Measurements from ENCODE around the gene GALNTL6. TPM values are rescaled to one million over a fixed set of nuclear protein-coding genes. Genes with fewer than 3 reads are reported as not detected.

Gene GALNTL6
- total RNA-seq, 1 experiment from 2014 or later: not detected

DNA sequence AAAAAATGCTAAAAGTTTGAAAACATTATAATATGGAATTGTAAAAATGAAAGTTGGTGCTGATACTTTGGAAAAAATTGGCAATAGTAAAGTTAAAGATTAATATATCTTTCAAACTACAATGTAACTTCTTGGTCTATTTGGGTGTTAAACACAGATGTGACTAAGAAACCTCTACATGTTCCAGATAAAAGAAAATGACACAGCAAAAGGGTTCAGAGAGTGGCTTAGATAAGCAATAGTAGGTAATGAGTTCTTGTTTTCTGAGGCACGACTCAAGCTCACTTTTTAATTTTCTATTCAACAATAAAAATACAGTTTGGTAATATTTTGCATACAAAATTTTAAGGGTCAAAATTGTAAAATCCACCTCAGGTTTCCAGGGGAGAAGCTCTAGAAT, 292.7 kb downstream of the GALNTL6 start:
- no peaks in the 10 kb centered on the region for H3K4me1 ChIP-seq (ENCODE audit: control insufficient read depth in 1 of 2, insufficient read depth in 2 of 2, low read length in 2 of 2)
- no peaks in the 10 kb centered on the region for H3K79me2 ChIP-seq (ENCODE audit: insufficient read depth, low read length)
- H4K20me1 ChIP-seq (ENCODE audit: insufficient read depth): no peaks in the 10 kb centered on the region
- ChIA-PET RAD21 (ENCODE audit: low non-redundant PET in 1 of 2, low total read pairs in 2 of 2, uncharacterized antibody in 2 of 2, unreplicated experiment in 2 of 2) (no interaction called here), POLR2A (no interaction called here), CTCF (no interaction called here)
- H3K27ac ChIP-seq (ENCODE audit: low read depth, low read length): no peak overlapping the region
- TF ChIP-seq JUND (IDR thresholded peaks at IDR 0.05) (no peak), EZH2phosphoT487 (IDR thresholded peaks at IDR 0.05; ENCODE audit: borderline replicate concordance) (no peak), EGR1 (IDR thresholded peaks at IDR 0.05; ENCODE audit: low read depth) (no peak), ZFX (IDR thresholded peaks at IDR 0.05) (no peak), CEBPB (IDR thresholded peaks at IDR 0.05; ENCODE audit: low read depth) (no peak), EZH2 (IDR thresholded peaks at IDR 0.05) (no peak), POLR2AphosphoS5 (IDR thresholded peaks at IDR 0.05; ENCODE audit: low read depth, low read length) (no peak), TCF7L2 (IDR thresholded peaks at IDR 0.05; ENCODE audit: borderline replicate concordance, extremely low read depth, insufficient read depth, insufficient read length) (no peak), YY1 (IDR thresholded peaks at IDR 0.05; ENCODE audit: extremely low read depth, insufficient replicate concordance, low read depth, low read length) (no peak), CBX3 (IDR thresholded peaks at IDR 0.05; ENCODE audit: low read depth) (no peak), SIN3A (IDR thresholded peaks at IDR 0.05; ENCODE audit: low read depth) (no peak), SP1 (IDR thresholded peaks at IDR 0.05; ENCODE audit: low read depth) (no peak)
- TF ChIP-seq, protein P1, sequence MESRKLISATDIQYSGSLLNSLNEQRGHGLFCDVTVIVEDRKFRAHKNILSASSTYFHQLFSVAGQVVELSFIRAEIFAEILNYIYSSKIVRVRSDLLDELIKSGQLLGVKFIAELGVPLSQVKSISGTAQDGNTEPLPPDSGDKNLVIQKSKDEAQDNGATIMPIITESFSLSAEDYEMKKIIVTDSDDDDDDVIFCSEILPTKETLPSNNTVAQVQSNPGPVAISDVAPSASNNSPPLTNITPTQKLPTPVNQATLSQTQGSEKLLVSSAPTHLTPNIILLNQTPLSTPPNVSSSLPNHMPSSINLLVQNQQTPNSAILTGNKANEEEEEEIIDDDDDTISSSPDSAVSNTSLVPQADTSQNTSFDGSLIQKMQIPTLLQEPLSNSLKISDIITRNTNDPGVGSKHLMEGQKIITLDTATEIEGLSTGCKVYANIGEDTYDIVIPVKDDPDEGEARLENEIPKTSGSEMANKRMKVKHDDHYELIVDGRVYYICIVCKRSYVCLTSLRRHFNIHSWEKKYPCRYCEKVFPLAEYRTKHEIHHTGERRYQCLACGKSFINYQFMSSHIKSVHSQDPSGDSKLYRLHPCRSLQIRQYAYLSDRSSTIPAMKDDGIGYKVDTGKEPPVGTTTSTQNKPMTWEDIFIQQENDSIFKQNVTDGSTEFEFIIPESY (IDR thresholded peaks at IDR 0.05; ENCODE audit: extremely low read depth, insufficient replicate concordance, low read length): no peak
- TF ChIP-seq, protein P2, sequence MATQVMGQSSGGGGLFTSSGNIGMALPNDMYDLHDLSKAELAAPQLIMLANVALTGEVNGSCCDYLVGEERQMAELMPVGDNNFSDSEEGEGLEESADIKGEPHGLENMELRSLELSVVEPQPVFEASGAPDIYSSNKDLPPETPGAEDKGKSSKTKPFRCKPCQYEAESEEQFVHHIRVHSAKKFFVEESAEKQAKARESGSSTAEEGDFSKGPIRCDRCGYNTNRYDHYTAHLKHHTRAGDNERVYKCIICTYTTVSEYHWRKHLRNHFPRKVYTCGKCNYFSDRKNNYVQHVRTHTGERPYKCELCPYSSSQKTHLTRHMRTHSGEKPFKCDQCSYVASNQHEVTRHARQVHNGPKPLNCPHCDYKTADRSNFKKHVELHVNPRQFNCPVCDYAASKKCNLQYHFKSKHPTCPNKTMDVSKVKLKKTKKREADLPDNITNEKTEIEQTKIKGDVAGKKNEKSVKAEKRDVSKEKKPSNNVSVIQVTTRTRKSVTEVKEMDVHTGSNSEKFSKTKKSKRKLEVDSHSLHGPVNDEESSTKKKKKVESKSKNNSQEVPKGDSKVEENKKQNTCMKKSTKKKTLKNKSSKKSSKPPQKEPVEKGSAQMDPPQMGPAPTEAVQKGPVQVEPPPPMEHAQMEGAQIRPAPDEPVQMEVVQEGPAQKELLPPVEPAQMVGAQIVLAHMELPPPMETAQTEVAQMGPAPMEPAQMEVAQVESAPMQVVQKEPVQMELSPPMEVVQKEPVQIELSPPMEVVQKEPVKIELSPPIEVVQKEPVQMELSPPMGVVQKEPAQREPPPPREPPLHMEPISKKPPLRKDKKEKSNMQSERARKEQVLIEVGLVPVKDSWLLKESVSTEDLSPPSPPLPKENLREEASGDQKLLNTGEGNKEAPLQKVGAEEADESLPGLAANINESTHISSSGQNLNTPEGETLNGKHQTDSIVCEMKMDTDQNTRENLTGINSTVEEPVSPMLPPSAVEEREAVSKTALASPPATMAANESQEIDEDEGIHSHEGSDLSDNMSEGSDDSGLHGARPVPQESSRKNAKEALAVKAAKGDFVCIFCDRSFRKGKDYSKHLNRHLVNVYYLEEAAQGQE (IDR thresholded peaks at IDR 0.05; ENCODE audit: low read depth): no peak
- TF ChIP-seq, protein P3, sequence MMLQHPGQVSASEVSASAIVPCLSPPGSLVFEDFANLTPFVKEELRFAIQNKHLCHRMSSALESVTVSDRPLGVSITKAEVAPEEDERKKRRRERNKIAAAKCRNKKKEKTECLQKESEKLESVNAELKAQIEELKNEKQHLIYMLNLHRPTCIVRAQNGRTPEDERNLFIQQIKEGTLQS (IDR thresholded peaks at IDR 0.05): no peak
- TF ChIP-seq, protein P4, sequence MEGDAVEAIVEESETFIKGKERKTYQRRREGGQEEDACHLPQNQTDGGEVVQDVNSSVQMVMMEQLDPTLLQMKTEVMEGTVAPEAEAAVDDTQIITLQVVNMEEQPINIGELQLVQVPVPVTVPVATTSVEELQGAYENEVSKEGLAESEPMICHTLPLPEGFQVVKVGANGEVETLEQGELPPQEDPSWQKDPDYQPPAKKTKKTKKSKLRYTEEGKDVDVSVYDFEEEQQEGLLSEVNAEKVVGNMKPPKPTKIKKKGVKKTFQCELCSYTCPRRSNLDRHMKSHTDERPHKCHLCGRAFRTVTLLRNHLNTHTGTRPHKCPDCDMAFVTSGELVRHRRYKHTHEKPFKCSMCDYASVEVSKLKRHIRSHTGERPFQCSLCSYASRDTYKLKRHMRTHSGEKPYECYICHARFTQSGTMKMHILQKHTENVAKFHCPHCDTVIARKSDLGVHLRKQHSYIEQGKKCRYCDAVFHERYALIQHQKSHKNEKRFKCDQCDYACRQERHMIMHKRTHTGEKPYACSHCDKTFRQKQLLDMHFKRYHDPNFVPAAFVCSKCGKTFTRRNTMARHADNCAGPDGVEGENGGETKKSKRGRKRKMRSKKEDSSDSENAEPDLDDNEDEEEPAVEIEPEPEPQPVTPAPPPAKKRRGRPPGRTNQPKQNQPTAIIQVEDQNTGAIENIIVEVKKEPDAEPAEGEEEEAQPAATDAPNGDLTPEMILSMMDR (IDR thresholded peaks at IDR 0.05 in 2 of 3, conservative IDR thresholded peaks at IDR 0.05 in 1 of 3; ENCODE audit: borderline replicate concordance in 1 of 3, insufficient read depth in 1 of 3, low read depth in 2 of 3, low read length in 2 of 3): no peak
- no peak overlapping the region for H3K9ac ChIP-seq (ENCODE audit: low read length)
- no peaks in the 10 kb centered on the region for H3K27me3 ChIP-seq (ENCODE audit: insufficient read depth, low read length)
- DNase-seq (ENCODE audit: low read depth, low spot score) (no peak), ATAC-seq (no peak)
- intact Hi-C loops (cut with micrococcal nuclease): no loop called here
- H3K4me3 ChIP-seq (replicated peaks in 1 of 2; ENCODE audit: low read depth in 1 of 2, low read length in 2 of 2): no peak overlapping the region
- H3K9me3 ChIP-seq (ENCODE audit: control insufficient read depth in 1 of 2, insufficient read depth in 1 of 2, low read depth in 1 of 2, low read length in 2 of 2): no peaks in the 10 kb centered on the region
- BruUV-seq (replicated peaks): no TSS peak
- no peaks in the 10 kb centered on the region for H3K36me3 ChIP-seq (ENCODE audit: control insufficient read depth in 1 of 2, insufficient read depth in 2 of 2, low read length in 2 of 2)
- H3K9me2 ChIP-seq (ENCODE audit: insufficient read depth): no peaks in the 10 kb centered on the region
- H3K4me2 ChIP-seq (ENCODE audit: low read length): no peak overlapping the region
- no peak overlapping the region for H2AFZ ChIP-seq (ENCODE audit: low read depth, low read length, poor library complexity, severe bottlenecking)
